Ascending aorta (tissue), 2 donors: ENCODE results near the gene LTA4H. TPM values are rescaled to one million over a fixed set of nuclear protein-coding genes. Genes with fewer than 3 reads are reported as not detected.

Source experiments
- DNase-seq, 2 donors: peaks; one replicate each; pipeline ENCODE4 v3.0.0-alpha.2; 2019; ENCODE audit warnings: low spot score in 2 of 2
- H3K27ac ChIP-seq, 2 donors: fragments of 200-600 bp; sonication (generic); one replicate each; pipeline ENCODE4 v1.5.1; 2016 to 2017; ENCODE audit warnings: mild to moderate bottlenecking in 1 of 2
- H3K27me3 ChIP-seq: fragments of 200-600 bp; sonication (generic); one replicate; pipeline ENCODE4 v1.5.1; 2017
- H3K36me3 ChIP-seq, 2 donors: fragments of 200-600 bp; sonication (generic); one replicate each; pipeline ENCODE4 v1.5.1; 2016
- H3K4me1 ChIP-seq, 2 donors: fragments of 200-600 bp; sonication (generic); one replicate each; pipeline ENCODE4 v1.5.1; 2016 to 2017; ENCODE audit warnings: mild to moderate bottlenecking in 1 of 2
- H3K4me3 ChIP-seq, 2 donors: fragments of 200-600 bp; sonication (generic); one replicate each; pipeline ENCODE4 v1.5.1; 2016 to 2017; ENCODE audit warnings: mild to moderate bottlenecking in 1 of 2
- H3K9me3 ChIP-seq, 2 donors: fragments of 200-600 bp; sonication (generic); one replicate each; pipeline ENCODE4 v1.5.1; 2016
- intact Hi-C: fragments of 100-400 bp; cut with DNase I; formaldehyde crosslinking; loops from one replicate; pipeline ENCODE4 v1.15.1; 2023
- total RNA-seq: library from RNA; depleted of rRNA; stranded (reverse); fragments of >200 nt; gene quantifications from one replicate; pipeline ENCODE4 v1.1.0, GENCODE V29; 2016
- TF ChIP-seq, protein P1 (sequence below), 3 experiments: fragments of 200-600 bp in 2 of 3; fragments of 450-650 bp in 1 of 3; sonication (generic) in 2 of 3; IDR thresholded peaks; one replicate each; pipeline ENCODE4 v1.5.1; 2016 to 2019; ENCODE audit warnings: antibody characterized with exemption in 3 of 3, mild to moderate bottlenecking in 1 of 3, moderate library complexity in 1 of 3

The LTA4H gene
- total RNA-seq, 1 donor from 2014 or later, result 47.3 TPM

DNA sequence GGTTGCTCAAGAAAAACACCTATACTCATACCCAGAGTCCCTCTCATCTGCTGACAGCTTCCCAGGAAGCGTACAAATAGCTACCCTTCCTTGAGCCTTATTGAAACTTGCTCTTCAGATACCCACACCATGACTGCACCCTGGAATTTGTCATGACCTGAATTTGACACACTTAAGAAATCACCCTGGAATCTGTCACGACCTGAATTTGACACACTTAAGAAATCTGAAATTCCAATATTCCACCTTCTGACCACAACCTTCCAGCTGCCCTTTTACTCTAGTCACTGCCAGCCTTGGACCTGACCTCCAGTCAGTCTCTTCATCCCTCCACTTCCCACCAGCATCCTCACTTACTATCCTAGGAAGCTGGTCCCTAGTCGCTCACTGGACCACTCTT lies 38.1 kb downstream of the LTA4H start:
- no peaks in the 10 kb centered on the region for H3K4me1 ChIP-seq
- no peak overlapping the region for H3K4me3 ChIP-seq
- TF ChIP-seq, protein P1, sequence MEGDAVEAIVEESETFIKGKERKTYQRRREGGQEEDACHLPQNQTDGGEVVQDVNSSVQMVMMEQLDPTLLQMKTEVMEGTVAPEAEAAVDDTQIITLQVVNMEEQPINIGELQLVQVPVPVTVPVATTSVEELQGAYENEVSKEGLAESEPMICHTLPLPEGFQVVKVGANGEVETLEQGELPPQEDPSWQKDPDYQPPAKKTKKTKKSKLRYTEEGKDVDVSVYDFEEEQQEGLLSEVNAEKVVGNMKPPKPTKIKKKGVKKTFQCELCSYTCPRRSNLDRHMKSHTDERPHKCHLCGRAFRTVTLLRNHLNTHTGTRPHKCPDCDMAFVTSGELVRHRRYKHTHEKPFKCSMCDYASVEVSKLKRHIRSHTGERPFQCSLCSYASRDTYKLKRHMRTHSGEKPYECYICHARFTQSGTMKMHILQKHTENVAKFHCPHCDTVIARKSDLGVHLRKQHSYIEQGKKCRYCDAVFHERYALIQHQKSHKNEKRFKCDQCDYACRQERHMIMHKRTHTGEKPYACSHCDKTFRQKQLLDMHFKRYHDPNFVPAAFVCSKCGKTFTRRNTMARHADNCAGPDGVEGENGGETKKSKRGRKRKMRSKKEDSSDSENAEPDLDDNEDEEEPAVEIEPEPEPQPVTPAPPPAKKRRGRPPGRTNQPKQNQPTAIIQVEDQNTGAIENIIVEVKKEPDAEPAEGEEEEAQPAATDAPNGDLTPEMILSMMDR (IDR thresholded peaks at IDR 0.05), result no peak
- H3K36me3 ChIP-seq, result peaks cover 4 to 15% of the 10 kb centered on the region in 2 donors
- H3K27me3 ChIP-seq, result no peaks in the 10 kb centered on the region
- no peak overlapping the region for H3K27ac ChIP-seq
- DNase-seq, result no peak
- intact Hi-C loops, result loop anchor here (5.0 kb wide), 1 partner anchor 175 kb away; no protein-coding TSS in a partner anchor
- no peaks in the 10 kb centered on the region for H3K9me3 ChIP-seq

DNA sequence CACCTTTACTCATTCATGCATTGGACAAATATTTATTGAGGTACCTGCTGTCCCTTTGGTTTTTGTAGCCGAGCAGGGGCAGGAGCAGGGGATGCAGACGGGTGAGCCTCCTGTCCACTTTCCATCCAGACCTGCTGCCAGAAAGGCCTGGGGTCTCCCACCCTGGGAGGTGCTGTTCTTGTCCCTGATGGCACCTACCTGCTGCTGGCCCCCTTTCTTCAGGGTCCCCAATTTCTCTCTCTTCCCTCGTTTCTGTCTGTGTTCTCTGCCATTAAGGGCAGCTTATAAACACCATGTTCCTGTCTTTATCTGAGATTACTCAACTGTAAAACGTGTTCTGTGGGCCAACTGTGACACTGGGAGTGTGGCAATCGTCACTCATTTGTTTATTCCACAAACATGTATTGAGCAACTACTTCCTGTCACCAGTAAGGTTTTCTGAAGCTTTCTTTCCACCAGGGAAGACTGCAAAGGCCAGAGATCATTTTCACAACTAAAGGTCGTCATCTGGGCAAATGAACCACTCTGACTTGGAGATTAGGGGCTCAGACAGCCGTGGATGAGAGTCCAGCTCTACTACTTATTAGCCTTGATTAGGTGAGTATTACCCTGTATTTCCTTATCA lies 39.2 kb downstream of the LTA4H start, which contains the start of gene HAL:
Gene HAL (minus strand): TSS at position 311 of the 625 bp plus-strand sequence. CDS start 434 bp downstream, outside the sequence.
- no peak for DNase-seq
- no peaks in the 10 kb centered on the region for H3K27me3 ChIP-seq
- H3K9me3 ChIP-seq, result no peaks in the 10 kb centered on the region
- no peak within 1 kb of the TSS for H3K27ac ChIP-seq
- H3K4me1 ChIP-seq, result no peaks in the 10 kb centered on the region
- H3K36me3 ChIP-seq, result peaks cover 4 to 10% of the 10 kb centered on the region in 2 donors
- no peak within 1 kb of the TSS for H3K4me3 ChIP-seq
- intact Hi-C loops, result loop anchor here (5.0 kb wide), 1 partner anchor 174 kb away; no protein-coding TSS in a partner anchor
- TF ChIP-seq, protein P1 (IDR thresholded peaks at IDR 0.05), result no peak

DNA sequence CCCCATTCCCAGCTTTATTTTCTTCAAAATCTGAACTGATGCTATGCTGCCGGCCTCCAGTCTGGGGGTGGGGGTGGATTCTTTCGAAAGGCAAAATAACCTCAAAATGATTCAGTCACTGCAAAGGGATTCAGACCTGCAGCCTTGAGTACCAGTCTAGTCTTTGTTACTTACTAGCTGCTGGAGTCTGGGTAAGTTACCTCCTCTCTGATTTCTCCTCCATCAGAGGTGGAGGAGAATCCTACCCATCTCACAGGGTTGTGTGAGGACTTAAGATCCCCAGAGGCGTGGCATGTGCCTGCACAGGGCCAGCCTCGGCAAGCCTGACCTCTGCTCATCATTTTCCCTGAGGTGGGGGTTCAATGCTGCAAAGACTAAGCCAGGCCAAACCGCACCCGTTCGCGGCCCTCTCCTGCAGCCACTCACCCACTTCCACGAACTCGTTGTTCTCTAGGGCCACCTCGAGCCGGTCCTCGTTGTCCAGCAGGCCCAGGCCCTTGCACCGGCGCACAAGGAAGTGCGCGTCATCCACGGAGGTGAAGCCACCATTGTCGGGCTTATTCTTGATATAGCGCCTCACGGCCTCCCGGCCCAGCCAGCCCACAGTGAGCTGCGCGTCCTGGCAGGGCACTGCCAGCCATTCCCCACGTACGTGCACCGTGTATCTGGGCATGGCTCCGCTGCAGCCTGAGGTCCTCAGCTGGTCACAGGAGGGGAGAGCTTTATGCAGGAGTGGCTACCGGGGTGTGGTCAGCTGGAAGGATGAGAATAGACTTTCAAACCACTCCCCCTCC lies 40.0 kb downstream of the LTA4H start:
- Histone ChIP-seq H3K4me3 (no peak overlapping the region), H3K27me3 (no peaks in the 10 kb centered on the region), H3K27ac (no peak overlapping the region), H3K36me3 (peaks cover 4 to 5% of the 10 kb centered on the region in 2 donors), H3K9me3 (no peaks in the 10 kb centered on the region), H3K4me1 (no peaks in the 10 kb centered on the region)
- TF ChIP-seq, protein P1 (IDR thresholded peaks at IDR 0.05), result no peak
- DNase-seq, result no peak
- intact Hi-C loops, result loop anchor here (5.0 kb wide), 1 partner anchor 173 kb away; no protein-coding TSS in a partner anchor

DNA sequence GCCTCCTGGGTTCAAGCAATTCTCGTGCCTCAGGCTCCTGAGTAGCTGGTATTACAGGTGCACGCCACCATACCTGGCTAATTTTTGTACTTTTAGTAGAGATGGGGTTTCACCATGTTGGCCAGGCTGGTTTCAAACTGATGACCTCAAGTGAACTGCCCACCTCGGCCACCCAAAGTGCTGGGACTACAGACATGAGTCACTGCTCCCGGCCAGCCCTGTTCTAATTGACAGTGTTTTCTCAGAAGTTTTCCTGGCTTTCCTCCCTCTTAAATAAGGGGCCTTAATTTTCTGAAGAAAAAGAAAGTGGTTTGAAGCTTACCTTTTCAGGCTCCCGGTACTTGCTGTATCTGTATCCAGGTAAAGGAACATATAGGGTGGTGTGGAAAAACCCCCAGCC lies 40.9 kb downstream of the LTA4H start:
- intact Hi-C loops, result no loop called here
- DNase-seq, result no peak
- H3K9me3 ChIP-seq, result no peaks in the 10 kb centered on the region
- no peak overlapping the region for H3K4me3 ChIP-seq
- H3K27me3 ChIP-seq, result no peaks in the 10 kb centered on the region
- H3K36me3 ChIP-seq, result no peaks in the 10 kb centered on the region
- no peaks in the 10 kb centered on the region for H3K4me1 ChIP-seq
- no peak overlapping the region for H3K27ac ChIP-seq
- TF ChIP-seq, protein P1 (IDR thresholded peaks at IDR 0.05), result no peak

DNA sequence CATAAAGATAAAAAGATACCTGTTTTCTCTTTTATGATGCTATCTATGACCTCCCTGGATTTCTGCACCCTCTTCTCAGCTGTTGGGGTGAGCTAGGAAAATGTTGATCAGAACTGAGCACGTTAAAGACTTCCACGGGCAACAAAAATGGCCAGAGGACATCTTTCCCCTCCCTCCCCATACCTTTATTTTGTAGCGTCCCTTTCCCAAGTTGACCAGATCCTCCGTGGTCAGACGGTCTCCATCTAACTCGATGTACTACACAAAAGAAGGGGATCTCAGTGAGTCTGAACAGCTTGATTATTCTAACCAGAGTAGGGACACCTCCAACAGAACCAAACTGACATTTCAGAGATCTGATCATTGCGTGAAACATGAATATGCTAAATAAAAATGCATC lies 41.5 kb downstream of the LTA4H start:
- no peak for DNase-seq
- intact Hi-C loops, result no loop called here

More for the DNA sequence above, 41.5 kb downstream of the LTA4H start:
- Histone ChIP-seq H3K27ac (no peak overlapping the region), H3K27me3 (no peaks in the 10 kb centered on the region), H3K9me3 (no peaks in the 10 kb centered on the region), H3K4me1 (no peaks in the 10 kb centered on the region), H3K4me3 (no peak overlapping the region), H3K36me3 (no peaks in the 10 kb centered on the region)
- TF ChIP-seq, protein P1 (IDR thresholded peaks at IDR 0.05), result no peak
